Activated CD4-positive, alpha-beta T cell treated with anti-CD3 and anti-CD28 coated beads for 4 hours (primary cell): Measurements from ENCODE around the gene SYT6.

Experiments used
- DNase-seq, 2 donors: peaks; one replicate each; pipeline ENCODE4 v3.0.0-alpha.2; 2020

The SYT6 gene

DNA sequence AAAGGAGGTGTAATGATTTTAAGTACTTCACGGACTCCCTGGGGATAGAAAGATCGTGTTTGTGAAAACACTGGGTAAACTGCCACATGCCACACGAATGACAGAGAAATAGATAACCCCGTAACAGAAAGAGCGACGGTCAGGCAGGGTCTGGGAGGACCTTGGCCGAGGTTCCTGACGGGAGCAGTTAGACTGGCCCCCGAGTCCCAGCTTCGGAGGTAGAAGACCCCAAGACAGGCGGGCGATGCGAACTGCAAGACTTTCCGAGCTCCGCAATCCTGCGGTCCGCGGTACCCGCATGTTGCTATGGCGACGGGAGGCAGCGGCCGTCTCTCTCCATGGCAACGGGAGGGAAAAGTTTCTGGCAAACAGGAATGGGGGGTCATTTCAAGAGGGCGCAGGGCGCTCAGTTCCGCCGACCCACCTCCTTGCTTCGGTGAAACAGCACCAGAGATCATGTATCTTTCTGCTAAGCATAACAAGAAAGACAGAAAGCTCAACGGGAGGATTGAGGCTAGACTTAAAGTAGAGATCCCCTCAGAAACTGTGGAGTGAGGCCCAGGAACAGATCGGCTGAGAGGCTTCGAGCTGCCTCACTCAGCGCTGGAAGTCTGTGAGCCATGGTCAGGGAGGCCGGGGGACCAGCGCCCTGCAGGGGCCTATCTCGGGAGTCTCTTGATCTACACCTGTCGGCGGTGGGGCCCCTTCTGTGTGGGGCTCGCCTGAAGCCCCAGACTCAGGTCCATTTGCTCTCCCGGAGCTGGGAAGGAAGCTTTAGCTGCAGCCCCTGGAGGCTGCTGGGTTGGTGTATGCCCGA lies 685 bp upstream of the SYT6 start:
- DNase-seq, result no peak

DNA sequence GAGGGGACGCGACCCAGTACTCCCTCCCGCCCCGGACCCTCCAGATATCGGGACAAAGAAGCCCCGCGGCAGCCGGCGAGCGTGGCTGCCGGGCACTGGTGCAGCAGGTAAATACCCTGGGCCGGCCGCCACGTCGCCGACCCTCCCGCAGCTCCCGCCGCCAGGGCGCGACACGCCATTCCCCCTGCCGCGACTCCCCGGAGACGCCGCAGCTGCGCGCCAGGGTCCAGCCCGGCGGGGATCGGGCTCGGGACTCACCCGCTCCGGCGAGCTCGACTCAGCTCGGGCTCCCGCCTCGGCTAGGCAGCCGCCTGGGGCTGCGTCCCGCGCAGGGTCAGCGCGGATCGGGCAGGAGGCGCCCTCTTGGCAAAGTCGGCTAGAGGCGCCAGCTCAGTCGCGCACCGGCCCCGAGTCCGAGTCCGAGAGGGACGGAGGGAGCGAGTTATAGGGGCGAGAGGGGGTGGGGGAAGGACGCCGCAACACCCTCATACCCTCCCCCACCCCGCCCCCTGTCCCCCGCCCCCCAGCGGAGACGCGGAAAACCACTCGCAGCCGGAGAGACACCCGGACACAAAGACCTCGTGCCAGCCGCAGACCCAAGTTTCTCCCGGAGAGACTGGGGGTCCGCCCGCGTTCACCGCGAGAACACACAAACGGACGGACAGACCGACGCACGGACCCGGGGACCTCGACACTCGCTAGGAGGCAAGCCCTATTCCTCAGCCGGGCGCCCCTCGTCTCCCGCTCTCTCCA lies 985 bp downstream of the SYT6 start:
- DNase-seq, result no peak

DNA sequence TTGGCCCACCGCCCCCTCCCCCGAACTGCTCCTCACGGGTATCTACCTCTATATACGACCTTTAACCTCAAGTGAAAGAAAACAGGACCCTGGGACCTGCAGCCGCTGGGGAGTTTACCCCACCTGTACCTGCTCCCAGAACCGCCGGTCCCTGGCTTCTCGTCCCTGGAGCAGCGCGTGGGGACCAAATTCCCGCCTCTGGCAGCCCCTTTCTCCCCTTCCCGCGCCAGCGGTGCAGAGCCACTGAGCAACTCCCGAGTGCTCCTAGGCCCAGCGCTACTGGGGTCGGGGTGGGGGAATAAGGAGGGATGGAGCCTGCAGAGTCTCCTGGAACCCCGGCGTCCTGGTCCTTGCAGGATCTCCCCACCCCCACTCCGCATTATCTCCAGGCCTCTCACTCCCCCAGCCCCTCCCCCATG lies 1.6 kb downstream of the SYT6 start:
- DNase-seq, result no peak

DNA sequence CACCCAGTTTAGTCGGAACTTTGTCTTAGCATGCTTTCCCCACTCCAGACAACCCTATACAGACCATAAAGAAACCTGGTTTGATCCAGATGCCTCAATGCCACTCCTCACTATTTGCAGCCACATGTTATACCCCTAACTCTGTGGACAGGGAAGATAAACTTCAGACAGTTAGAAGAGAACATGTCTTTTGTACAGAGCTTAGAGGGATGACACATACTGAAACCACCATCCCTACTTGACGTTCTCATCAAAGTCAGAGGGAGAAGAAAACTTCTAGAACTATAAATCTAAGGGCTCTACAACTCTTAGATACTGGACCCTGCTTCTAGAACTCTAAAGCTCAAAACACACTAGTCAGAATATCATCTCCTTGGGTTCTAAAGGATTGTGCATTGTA lies 3.7 kb downstream of the SYT6 start:
- no peak for DNase-seq

DNA sequence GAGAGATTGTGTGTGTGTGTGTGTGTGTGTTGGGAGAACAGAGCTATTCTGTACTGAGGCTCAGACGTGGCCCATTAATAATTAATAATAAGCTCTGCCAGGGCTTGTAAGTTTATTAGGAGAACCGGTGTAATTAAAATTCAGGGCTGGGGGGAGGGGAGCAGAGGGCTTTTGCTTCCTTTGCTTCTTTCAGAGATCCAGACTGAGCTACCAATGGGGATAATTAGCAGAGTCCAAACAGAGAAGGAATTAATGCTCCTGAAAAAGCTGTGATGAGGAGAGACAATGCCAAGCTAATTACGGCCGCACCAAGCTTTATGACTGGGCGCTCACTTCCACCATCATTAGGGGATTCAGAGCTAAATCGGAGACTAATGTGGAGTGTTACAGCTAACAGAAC lies 4.5 kb downstream of the SYT6 start:
- DNase-seq, result no peak

DNA sequence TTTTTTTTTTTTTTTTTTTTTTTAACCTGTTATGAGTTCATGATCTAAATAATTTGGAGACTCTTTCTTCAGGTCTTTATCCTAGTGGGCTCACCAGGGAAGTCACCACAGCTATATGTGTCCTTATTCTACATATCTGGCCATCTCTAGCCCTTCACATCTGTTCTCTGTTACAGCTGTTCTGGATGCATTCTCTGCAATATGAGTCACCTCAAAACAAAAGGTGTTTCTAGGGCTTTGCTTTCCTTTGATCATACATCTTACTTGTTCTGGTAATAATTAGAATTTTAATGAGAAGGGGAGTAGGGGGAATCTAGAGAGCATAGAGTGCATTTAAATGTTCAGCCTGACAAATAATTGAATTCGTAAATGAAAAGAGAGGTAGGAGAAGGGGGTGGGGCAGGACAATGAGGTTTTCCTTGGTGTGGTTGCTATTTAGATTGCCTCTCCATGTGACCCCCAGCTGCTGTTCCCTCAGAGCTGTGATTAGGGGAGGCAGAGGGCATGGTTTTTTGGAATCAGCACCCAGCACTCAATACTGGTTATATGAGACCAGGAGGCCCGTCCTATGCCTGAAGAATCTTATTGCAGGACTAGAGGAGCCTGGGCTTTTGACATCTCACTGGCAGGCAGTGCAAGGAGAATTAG lies 8.0 kb downstream of the SYT6 start:
- DNase-seq, result no peak

DNA sequence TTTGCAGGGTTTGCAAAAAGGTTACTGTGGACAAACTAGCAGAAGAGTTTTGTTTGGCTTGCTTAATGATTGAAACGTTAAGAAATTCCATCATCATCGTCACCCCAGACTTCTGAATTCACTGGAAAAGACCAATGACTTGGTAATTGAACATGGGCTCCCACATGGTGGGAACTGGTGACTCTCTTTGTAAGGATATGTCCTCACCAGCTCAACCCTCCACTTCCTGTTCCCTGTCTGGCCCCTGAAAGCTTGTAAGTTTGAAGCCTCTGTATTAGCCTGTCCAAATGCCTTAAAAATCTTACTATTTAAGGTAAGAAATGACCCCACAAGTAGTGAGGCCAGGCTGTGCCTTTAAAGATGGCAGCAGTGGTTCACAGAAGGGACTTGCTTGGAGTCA lies 9.7 kb downstream of the SYT6 start:
- no peak for DNase-seq

DNA sequence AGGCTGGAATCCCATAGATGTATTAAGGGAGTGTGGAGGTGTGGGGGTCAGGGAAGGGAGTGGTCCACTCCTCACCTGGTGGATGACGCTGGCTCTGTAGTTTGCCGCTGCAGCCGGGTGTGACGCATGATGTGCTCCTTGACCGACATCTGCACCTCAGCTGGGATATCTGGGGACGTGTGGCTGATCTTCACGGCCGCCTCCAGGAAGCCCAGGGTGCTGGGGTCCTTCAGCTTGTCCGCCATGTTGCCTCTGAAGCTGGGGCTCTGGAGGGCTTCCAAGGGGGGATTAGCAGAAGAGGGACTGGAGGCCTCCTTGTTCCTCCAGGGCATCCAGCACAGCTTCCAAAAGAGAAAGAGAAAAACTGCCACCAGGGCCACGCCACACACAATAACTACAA lies 14.1 kb downstream of the SYT6 start:
- no peak for DNase-seq

DNA sequence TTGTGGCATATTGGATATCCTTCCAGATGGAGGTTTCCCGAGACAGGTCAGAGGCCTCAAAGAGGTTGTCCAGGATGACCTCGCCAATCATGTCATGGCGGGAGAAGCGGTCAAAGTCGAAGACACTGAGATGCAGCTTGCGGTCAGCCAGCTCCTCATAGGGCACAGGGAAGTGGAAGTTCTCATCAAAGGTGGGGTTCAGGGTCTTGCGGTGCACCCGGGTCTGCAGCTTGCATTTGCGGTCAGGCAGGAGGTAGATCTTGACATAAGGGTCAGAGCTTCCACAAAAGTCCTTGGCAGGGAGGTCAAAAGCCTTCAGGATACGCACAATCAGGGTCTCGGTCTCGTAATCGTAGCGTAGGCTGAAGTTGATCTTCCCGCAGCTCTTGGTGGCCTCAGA lies 16.2 kb downstream of the SYT6 start:
- DNase-seq, result no peak

DNA sequence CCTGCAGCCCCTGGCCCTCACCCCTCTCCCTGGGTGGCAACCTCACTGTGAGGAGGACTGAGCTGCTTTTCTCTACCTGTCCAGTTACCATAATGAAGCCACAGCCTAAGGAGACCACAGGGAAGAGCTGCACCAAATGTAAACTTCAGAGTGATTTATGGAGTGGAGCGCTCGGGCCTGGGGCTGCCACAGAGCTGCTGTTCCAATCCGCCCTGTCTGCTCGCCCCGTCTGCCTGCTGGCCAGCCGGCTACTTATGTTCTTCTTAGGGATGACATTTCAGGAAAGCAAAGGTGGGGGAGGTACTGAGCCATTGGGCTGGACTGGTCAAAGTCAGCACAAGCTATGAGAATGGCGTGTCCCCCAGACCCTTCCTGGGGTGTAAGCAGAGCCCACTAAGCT lies 17.9 kb downstream of the SYT6 start:
- DNase-seq, result no peak

DNA sequence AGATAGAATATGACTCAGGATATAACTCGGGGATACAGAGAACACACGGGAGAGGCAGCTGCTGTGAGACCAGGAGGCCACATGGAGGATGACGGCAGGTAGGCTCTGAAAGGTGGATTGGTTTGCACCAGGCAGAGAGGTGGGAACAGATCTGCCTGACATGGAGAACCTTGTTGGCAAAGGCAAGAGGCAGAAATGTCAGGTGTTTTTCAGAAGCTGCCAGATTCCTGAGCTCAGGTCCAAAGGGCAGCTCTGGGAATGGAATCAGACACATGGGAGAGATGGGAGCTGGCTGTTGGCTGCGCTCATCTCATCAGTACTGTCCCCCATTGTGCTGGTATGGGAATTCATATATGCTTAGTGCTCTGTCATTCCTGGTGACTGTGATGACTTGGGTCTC lies 19.2 kb downstream of the SYT6 start:
- DNase-seq, result no peak

DNA sequence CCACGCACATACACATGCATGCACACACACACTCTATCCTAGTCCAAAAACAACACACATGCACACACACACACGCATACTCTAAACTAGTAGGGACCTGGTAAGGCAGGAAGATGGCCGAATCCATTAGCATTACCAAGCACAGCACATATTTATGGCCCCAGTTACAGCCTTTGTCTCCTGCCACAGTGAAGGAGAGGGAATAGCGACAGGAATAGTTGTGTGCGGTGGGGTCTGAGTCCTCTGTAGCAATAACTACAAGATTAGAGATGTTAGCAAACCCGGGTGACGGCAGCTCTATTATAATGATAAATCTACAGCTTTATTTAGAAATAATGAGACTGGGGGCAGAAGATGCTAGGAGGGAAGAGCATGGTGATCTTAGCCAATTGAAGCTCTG lies 20.5 kb downstream of the SYT6 start:
- no peak for DNase-seq

DNA sequence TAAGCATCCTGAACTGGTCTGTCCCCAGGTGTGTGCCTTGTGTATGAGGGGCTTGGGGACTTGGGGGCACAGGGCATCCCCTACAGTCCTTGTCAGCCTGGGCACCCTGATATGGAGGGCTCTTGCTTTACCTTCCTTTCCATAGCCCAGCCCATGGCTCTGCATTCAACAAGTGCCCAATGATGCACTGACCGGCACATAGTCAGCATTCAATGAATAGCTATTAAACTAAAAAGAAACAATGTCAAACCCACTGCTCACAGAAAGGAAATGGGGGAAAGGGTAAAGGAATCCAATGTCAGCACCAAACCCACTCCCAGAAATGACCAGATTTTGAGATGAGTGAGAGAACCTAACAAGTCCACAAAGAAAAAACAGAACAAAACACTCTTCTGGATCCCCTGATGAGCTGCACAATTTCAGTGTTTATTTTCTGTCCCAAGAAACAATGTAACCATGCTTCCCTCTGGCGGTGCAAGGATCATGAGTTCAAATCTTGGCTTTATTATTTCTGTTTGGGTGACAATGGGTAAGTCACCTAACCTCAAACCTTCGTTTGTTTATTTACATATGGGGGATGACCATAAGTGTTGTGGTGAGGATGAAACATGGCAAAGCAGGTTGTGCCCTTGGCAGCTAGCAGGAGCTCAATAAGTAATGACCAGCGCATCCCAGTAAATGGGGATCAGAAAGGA lies 22.0 kb downstream of the SYT6 start:
- DNase-seq, result no peak

DNA sequence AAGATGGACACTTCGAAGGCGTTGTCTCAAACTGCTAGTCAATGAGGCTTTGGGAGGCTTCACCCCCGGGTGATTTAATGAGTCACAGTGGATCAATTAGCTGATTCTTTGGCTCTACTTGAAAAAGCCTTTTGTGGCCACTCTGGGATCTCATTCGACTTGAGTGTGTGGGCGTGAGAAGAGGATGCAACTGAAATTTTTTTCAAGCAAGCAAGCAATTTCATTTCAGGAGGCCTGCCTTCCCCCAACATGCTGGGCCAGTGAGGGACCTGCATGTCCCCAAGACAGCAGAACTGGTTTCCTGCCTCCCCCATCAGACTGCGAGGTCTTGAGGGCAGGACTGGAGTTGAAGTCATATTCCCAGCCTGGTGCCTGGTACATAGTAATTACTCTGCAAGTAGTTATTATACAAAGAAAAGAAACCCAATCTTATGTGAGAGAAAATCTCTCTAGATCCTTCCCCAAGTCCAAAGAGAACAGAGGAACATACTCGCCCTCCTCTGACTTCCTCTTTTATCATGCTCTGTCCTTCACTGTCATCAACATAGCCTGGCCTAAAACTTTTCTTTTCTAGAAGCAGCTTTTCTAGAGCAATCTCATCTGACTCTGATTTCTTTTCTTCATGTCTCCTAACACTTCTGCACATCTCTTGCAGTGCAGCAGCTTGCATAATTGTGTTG lies 22.7 kb downstream of the SYT6 start:
- DNase-seq, result no peak

DNA sequence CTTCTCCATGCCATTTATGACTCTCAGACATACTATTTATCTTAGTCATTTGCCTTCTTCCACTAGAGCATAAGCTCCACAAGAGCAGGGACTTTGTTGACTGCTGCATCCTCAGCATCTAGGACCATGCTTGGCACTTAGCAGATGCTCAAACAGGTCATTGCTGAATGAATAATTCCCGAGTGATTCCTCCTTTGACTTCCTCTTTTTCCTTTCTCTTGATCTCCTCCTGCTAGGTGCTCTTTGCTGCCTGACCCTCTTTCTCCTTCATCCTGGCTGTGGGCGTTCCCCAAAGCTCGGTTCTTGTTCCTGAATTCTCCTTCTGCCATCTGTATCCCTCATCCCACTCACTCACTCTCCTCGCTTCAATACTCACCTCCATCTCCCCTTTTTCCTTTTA lies 23.5 kb downstream of the SYT6 start:
- no peak for DNase-seq

DNA sequence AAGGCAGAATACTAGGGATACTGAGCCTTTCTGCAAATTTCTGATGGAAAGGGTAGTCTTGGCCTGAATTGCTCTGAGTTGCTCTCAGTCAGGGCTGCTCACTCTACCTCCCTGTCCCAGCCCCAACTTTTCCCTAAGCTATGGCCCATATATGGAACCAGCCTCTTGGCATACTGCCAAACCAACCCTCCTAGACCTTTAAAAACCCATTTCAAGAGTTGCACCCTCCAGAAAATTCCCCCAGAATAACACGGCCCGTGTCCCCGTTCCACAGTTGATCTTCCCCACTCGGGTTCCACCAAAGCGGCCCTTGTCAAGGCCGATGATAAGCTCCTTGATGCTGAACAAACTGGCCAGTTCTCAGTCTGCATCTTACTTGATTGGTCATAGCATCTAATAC lies 25.4 kb downstream of the SYT6 start:
- no peak for DNase-seq

DNA sequence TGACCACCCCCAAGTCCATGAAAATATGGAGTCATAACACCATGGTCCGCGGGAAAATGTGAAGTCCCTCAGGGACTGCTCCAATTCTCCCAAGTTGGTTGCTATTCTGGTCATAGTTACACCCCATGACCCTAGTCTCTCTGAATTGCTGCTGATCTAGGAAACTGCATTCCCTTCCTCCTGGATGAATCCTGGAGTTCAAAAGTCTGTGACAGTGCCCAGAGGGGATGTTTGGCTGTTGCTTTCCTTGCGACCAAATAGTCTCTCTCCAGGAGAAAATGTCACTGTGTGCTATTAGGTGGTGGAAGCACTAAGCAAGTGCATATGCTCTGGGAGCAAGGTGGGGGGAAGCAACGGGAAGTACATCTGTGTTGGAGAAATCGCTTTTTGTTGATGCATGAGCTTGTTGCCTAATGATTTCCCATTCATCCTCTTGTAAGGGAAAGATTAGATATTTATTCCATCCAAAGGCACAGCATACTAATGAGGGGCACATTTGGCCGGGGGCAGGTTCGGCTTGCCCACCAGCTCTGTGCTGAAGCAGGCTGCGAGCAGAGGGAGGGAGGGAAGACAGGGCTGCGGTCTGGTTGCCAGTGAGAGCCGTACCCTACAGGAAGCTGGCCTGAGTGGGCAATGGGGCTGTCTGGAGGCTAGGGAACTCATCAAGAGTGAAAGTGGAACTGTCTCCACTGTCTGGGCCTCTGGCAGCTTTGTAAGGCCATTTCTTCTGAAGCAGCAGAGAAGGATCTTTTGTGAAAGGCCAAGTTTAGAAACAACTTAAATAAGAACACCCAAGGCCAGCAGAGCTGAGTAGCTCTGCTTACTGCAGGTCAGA lies 27.2 kb downstream of the SYT6 start:
- DNase-seq, result no peak

DNA sequence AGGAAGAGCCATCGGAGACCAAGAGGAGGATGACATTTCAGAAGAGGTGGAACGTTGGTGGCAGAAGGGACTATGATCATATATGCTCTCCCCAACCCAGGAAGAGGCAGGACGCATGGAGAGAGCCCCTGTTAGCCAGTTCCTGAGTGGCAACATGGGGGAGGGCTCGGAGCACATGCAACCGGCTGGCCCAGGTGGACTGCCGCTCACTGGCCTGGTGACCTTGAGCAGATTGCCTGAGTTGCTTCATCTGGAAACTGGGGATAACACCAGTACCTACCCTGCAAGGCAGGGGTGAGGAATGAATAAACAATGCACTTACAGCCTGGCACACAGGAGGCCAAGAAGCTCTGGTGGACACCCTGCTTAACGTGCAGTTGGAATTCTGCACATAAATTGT lies 29.0 kb downstream of the SYT6 start:
- no peak for DNase-seq

DNA sequence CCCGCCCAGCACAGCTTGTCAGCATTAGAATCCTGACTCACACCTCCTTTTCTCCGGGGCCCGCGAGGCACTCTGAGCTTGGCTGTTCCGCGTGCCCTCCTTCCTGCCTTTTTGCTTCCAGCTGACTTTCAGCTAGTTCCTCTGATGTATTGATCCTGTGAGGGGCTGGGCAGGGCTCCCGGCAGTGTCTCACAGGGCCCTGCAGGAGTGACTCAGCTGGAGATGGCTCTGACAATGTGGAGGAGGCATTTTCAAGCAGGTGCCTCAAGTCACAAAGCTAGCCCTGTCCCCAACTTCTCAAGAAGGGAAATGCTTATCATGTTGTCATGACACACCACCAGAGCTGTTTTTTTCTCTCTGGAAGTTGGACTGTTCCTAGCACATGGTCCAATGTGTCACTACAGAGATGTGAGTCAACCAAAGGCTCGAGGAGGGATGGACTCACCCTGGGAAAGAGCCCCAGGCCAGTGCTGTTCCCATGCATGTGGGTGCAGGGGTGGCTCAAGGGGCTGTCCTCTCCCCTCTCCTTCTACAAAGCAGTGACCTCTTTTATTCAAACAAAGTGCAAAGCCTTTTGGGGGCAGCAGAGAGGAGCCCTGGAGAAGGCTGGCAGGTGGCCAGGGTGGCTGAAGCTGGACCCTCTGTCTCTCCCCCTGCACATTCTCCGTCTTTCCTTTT lies 30.6 kb downstream of the SYT6 start:
- no peak for DNase-seq

DNA sequence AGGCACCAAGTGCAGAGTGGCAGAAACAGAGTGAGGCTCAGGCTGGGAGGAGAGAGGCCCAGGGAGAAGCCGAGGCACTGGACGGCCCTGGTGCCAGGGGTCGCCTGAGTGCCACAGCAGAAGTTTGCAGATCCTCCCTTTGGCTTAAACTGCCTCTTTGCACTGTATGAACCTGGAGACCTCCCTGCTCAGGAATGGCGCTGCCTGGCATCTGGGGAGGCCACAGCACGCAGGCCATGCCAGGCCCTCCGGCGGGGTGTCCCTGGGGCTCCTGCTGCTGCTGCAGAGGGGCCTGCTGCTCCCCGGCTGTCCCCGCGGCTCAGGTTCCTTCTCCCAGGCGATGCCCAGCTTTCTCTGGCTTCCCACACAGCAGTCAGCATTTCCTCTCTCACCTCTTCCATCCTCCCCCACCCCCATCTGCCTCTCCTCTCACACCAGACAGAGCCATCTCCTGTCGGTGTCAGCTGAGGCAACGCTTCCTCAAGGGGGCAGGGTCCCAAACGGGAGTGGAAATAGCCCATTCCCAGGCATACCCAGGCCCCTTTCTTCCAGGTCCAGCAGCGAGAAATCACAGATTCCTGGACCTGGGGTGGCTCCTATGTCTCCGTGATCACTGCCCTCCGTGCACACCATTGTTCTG lies 35.2 kb downstream of the SYT6 start:
- no peak for DNase-seq

DNA sequence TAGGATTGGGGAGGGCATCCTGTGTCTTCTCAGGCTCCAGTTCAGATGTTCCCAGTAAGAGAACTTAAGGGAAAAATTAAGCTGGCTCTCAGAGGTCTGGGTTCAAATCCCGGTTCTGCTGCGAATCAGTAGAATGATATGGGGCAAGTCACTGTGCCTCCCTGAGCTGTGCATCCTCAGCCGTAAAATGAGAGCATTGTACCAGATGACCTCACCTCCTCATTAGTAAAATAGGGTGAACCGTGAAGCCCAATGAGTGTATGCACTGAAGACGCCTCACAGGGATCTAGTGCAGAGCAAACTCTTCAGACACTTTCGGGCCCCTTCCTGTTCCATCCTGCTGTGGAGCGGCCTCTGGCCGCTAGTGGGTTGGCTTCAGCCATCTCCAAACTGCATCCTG lies 36.0 kb downstream of the SYT6 start:
- no peak for DNase-seq
